ENCODE results near the gene ATP13A1.
"Not testable (repeated sequence)": the region's sequence is repeated elsewhere in the genome, so short reads cannot be mapped to it uniquely, and the experiment has no call there.

DNA sequence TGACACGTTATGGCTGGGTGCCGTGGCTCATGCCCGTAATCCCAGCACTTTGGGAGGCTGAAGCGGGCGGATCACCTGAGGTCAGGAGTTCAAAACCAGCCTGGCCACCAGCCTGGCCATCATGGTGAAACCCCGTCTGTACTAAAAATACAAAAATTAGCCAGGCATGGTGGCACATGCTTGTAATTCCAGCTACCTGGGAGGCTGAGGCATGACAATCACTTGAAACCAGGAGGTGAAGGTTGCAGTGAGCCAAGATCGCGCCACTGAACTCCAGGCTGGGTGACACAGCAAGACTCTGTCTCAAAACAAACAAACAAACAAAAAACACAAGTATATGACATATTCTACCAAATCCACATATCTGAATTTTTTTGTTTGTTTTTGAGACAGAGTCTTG lies 56.8 kb downstream of the ATP13A1 start:
- TF ChIP-seq, protein P1, sequence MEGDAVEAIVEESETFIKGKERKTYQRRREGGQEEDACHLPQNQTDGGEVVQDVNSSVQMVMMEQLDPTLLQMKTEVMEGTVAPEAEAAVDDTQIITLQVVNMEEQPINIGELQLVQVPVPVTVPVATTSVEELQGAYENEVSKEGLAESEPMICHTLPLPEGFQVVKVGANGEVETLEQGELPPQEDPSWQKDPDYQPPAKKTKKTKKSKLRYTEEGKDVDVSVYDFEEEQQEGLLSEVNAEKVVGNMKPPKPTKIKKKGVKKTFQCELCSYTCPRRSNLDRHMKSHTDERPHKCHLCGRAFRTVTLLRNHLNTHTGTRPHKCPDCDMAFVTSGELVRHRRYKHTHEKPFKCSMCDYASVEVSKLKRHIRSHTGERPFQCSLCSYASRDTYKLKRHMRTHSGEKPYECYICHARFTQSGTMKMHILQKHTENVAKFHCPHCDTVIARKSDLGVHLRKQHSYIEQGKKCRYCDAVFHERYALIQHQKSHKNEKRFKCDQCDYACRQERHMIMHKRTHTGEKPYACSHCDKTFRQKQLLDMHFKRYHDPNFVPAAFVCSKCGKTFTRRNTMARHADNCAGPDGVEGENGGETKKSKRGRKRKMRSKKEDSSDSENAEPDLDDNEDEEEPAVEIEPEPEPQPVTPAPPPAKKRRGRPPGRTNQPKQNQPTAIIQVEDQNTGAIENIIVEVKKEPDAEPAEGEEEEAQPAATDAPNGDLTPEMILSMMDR (IDR thresholded peaks at IDR 0.05), result not testable (repeated sequence)
- TF ChIP-seq POLR2A (IDR thresholded peaks at IDR 0.05), result not testable (repeated sequence)
